ENCODE measurements around the gene ATP5PO. TPM values are rescaled to one million over a fixed set of nuclear protein-coding genes. Genes with fewer than 3 reads are reported as not detected.
"Not testable (repeated sequence)": the region's sequence is repeated elsewhere in the genome, so short reads cannot be mapped to it uniquely, and the experiment has no call there.

ATP5PO gene
- total and polyA plus RNA-seq, 5 donors = 538 to 1,692 (median 608) TPM

GRCh38 chr21:33867868-33868267 lies 47.7 kb downstream of the ATP5PO start:
- H3K9me3 ChIP-seq (ENCODE audit: control insufficient read depth, low read length); DNase-seq; H3K27ac ChIP-seq (ENCODE audit: low read length); H3K4me1 ChIP-seq (ENCODE audit: control insufficient read depth, insufficient read depth, low read length); ATAC-seq; H3K4me3 ChIP-seq (ENCODE audit: low read length); H3K27me3 ChIP-seq (ENCODE audit: control insufficient read depth, insufficient read depth); intact Hi-C loops (cut with DNase I): not testable (repeated sequence)
- WGBS = 82% methylated on average over 13 of the region's 13 CpGs

GRCh38 chr21:33866826-33867225 lies 48.8 kb downstream of the ATP5PO start:
- Histone ChIP-seq H3K27ac (ENCODE audit: low read length) (no peak overlapping the region), H3K4me1 (ENCODE audit: control insufficient read depth, insufficient read depth, low read length) (no peaks in the 10 kb centered on the region), H3K4me3 (ENCODE audit: low read length) (no peak overlapping the region), H3K27me3 (ENCODE audit: control insufficient read depth, insufficient read depth) (no peaks in the 10 kb centered on the region), H3K9me3 (ENCODE audit: control insufficient read depth, low read length) (no peaks in the 10 kb centered on the region)
- 75% methylated on average over 2 of the region's 2 CpGs for WGBS
- intact Hi-C loops (cut with DNase I) = no loop called here
- DNase-seq (no peak), ATAC-seq (no peak)

GRCh38 chr21:33865996-33866575 lies 49.5 kb downstream of the ATP5PO start:
- Histone ChIP-seq H3K4me3 (ENCODE audit: low read length) (no peak overlapping the region), H3K27ac (ENCODE audit: low read length) (no peak overlapping the region), H3K9me3 (ENCODE audit: control insufficient read depth, low read length) (no peaks in the 10 kb centered on the region), H3K4me1 (ENCODE audit: control insufficient read depth, insufficient read depth, low read length) (no peaks in the 10 kb centered on the region), H3K27me3 (ENCODE audit: control insufficient read depth, insufficient read depth) (no peaks in the 10 kb centered on the region)
- WGBS = 66% methylated on average over 8 of the region's 8 CpGs
- DNase-seq = no peak
- intact Hi-C loops (cut with DNase I) = no loop called here
- ATAC-seq = no peak

GRCh38 chr21:33865176-33865575 lies 50.4 kb downstream of the ATP5PO start:
- Histone ChIP-seq H3K4me1 (ENCODE audit: control insufficient read depth, insufficient read depth, low read length) (no peaks in the 10 kb centered on the region), H3K27me3 (ENCODE audit: control insufficient read depth, insufficient read depth) (no peaks in the 10 kb centered on the region), H3K27ac (ENCODE audit: low read length) (no peak overlapping the region), H3K9me3 (ENCODE audit: control insufficient read depth, low read length) (no peaks in the 10 kb centered on the region), H3K4me3 (ENCODE audit: low read length) (no peak overlapping the region)
- ATAC-seq (peak in 1 of 2 donors; percentile 11), DNase-seq (no peak)
- WGBS = 91% methylated on average over 9 of the region's 9 CpGs
- intact Hi-C loops (cut with DNase I) = no loop called here

GRCh38 chr21:33864150-33864549 lies 51.5 kb downstream of the ATP5PO start:
- Histone ChIP-seq H3K4me1 (ENCODE audit: control insufficient read depth, insufficient read depth, low read length) (no peaks in the 10 kb centered on the region), H3K27ac (ENCODE audit: low read length) (no peak overlapping the region), H3K4me3 (ENCODE audit: low read length) (no peak overlapping the region), H3K27me3 (ENCODE audit: control insufficient read depth, insufficient read depth) (no peaks in the 10 kb centered on the region), H3K9me3 (ENCODE audit: control insufficient read depth, low read length) (no peaks in the 10 kb centered on the region)
- DNase-seq = no peak
- no peak for ATAC-seq
- intact Hi-C loops (cut with DNase I) = no loop called here
- 93% methylated on average over 1 of the region's 1 CpG for WGBS

- intact Hi-C loops (cut with DNase I); H3K4me1 ChIP-seq (ENCODE audit: control insufficient read depth, insufficient read depth, low read length); H3K27ac ChIP-seq (ENCODE audit: low read length); H3K9me3 ChIP-seq (ENCODE audit: control insufficient read depth, low read length); DNase-seq; H3K4me3 ChIP-seq (ENCODE audit: low read length); ATAC-seq; H3K27me3 ChIP-seq (ENCODE audit: control insufficient read depth, insufficient read depth): not testable (repeated sequence)
- 97% methylated on average over 8 of the region's 8 CpGs for whole genome bisulfite sequencing
Measured at GRCh38 chr21:33863191-33863590, 52.4 kb downstream of the ATP5PO start.

- intact Hi-C loops (cut with DNase I) = no loop called here
Measured at GRCh38 chr21:33861125-33861524, 54.5 kb downstream of the ATP5PO start.

GRCh38 chr21:33860332-33860879 lies 55.2 kb downstream of the ATP5PO start:
- Histone ChIP-seq H3K27ac (ENCODE audit: low read length) (no peak overlapping the region), H3K4me1 (ENCODE audit: control insufficient read depth, insufficient read depth, low read length) (no peaks in the 10 kb centered on the region), H3K9me3 (ENCODE audit: control insufficient read depth, low read length) (no peaks in the 10 kb centered on the region), H3K27me3 (ENCODE audit: control insufficient read depth, insufficient read depth) (no peaks in the 10 kb centered on the region), H3K4me3 (ENCODE audit: low read length) (no peak overlapping the region)
- WGBS = 94% methylated on average over 8 of the region's 8 CpGs
- DNase-seq (no peak), ATAC-seq (no peak)
- intact Hi-C loops (cut with DNase I) = no loop called here

More at GRCh38 chr21:33861125-33861524, 54.5 kb downstream of the ATP5PO start:
- Histone ChIP-seq H3K4me1 (ENCODE audit: control insufficient read depth, insufficient read depth, low read length) (no peaks in the 10 kb centered on the region), H3K4me3 (ENCODE audit: low read length) (no peak overlapping the region), H3K9me3 (ENCODE audit: control insufficient read depth, low read length) (no peaks in the 10 kb centered on the region), H3K27ac (ENCODE audit: low read length) (no peak overlapping the region), H3K27me3 (ENCODE audit: control insufficient read depth, insufficient read depth) (no peaks in the 10 kb centered on the region)
- 88% methylated on average over 3 of the region's 3 CpGs for WGBS
- ATAC-seq = no peak
- no peak for DNase-seq

GRCh38 chr21:33859373-33860102 lies 56.1 kb downstream of the ATP5PO start:
- H3K27me3 ChIP-seq (ENCODE audit: control insufficient read depth, insufficient read depth) = no peaks in the 10 kb centered on the region
- WGBS = 83% methylated on average over 18 of the region's 18 CpGs
- intact Hi-C loops (cut with DNase I) = no loop called here
- ATAC-seq (no peak), DNase-seq (no peak)
- no peak overlapping the region for H3K27ac ChIP-seq (ENCODE audit: low read length)
- no peaks in the 10 kb centered on the region for H3K9me3 ChIP-seq (ENCODE audit: control insufficient read depth, low read length)
- H3K4me3 ChIP-seq (ENCODE audit: low read length) = no peak overlapping the region
- no peaks in the 10 kb centered on the region for H3K4me1 ChIP-seq (ENCODE audit: control insufficient read depth, insufficient read depth, low read length)

GRCh38 chr21:33858667-33859372 lies 56.8 kb downstream of the ATP5PO start:
- intact Hi-C loops (cut with DNase I) = no loop called here
- H3K4me3 ChIP-seq (ENCODE audit: low read length) = no peak overlapping the region
- DNase-seq (peak in 1 of 3 donors; percentile 75), ATAC-seq (peak in 1 of 2 donors; percentile 57)
- no peaks in the 10 kb centered on the region for H3K4me1 ChIP-seq (ENCODE audit: control insufficient read depth, insufficient read depth, low read length)
- H3K9me3 ChIP-seq (ENCODE audit: control insufficient read depth, low read length) = no peaks in the 10 kb centered on the region
- H3K27me3 ChIP-seq (ENCODE audit: control insufficient read depth, insufficient read depth) = no peaks in the 10 kb centered on the region
- no peak overlapping the region for H3K27ac ChIP-seq (ENCODE audit: low read length)
- 56% methylated on average over 15 of the region's 15 CpGs for WGBS

All from right cardiac atrium (tissue), 5 donors.